Measurements from ENCODE around the gene OR5B21.

OR5B21 gene

DNA sequence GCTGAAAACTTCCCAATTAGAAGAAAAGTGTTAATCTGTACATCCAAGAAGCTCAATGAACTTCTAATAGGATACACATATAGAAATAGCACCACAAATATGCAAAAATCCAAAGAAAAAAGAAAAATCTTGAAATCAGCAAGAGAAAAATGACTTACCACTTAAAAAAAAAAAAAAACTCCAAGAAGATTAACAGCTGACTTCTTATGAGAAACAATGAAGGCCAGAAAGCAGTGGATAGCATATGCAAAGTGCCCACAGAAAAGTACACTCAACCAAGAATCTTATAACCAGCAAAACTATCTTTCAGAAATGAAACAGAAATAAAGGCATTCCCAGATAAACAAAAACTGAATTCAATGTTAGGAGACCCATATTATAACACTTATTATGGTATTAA is 36.0 kb downstream of the OR5B21 start:
- TF ChIP-seq, protein P1, sequence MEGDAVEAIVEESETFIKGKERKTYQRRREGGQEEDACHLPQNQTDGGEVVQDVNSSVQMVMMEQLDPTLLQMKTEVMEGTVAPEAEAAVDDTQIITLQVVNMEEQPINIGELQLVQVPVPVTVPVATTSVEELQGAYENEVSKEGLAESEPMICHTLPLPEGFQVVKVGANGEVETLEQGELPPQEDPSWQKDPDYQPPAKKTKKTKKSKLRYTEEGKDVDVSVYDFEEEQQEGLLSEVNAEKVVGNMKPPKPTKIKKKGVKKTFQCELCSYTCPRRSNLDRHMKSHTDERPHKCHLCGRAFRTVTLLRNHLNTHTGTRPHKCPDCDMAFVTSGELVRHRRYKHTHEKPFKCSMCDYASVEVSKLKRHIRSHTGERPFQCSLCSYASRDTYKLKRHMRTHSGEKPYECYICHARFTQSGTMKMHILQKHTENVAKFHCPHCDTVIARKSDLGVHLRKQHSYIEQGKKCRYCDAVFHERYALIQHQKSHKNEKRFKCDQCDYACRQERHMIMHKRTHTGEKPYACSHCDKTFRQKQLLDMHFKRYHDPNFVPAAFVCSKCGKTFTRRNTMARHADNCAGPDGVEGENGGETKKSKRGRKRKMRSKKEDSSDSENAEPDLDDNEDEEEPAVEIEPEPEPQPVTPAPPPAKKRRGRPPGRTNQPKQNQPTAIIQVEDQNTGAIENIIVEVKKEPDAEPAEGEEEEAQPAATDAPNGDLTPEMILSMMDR (IDR thresholded peaks at IDR 0.05) = no peak
- Histone ChIP-seq H3K27ac (no peak overlapping the region), H3K4me3 (no peak overlapping the region)
- no peak for DNase-seq (ENCODE audit: low spot score)

DNA sequence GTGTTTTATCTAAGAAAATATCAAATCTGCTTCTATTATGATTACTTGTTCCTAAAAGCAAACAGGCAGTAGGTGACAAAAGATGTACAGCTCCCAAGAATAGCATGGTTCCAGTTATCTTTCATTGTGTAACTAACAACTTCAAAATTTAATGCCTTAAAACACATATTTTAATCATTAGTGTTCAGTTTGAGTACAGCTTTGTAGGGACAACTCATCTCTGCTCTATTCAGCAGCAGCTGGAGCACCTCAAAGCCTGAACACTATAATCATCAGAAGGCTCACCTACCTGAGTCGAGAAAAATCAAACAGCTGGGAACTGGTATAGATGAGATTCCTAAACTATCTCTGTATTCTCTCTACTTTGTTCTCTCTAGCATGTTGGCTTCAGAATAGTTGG is 41.6 kb downstream of the OR5B21 start:
- Histone ChIP-seq H3K4me3 (no peak overlapping the region), H3K27ac (no peak overlapping the region)
- DNase-seq (ENCODE audit: low spot score) = no peak
- TF ChIP-seq, protein P1 (IDR thresholded peaks at IDR 0.05) = no peak

DNA sequence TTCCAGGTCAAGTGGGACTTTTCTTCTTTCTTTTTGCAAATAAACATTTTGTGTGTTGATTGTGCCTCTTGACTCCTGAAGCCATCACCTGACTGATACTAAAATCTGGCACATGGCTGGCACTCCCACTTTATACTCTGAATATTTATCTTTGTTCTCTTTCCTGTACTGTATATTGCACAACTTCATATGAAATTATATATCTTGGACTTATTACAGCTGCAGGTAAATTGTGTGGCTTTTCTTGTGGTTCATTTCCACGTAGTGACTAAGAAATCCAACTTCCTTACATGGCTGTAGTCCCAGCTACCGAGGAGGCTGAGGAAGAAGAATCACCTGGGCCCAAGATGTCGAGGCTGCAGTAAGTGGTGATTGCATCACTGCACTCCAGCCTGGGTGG is 42.2 kb downstream of the OR5B21 start:
- TF ChIP-seq, protein P1 (IDR thresholded peaks at IDR 0.05) = no peak
- H3K4me3 ChIP-seq = no peak overlapping the region
- DNase-seq (ENCODE audit: low spot score) = no peak
- no peak overlapping the region for H3K27ac ChIP-seq
